22Rv1 (cell line): ENCODE results near the gene PTPRE.

ENCODE experiments used
- ZFX ChIP-seq: fragments of 450-650 bp; IDR thresholded peaks from 2 replicates; pipeline ENCODE4 v1.6.1; 2017; ENCODE audit warnings: antibody characterized with exemption, borderline replicate concordance
- TF ChIP-seq, protein P1 (sequence below): fragments of 450-650 bp; IDR thresholded peaks from 2 replicates; pipeline ENCODE4 v1.5.1; 2017; ENCODE audit warnings: mild to moderate bottlenecking

DNA sequence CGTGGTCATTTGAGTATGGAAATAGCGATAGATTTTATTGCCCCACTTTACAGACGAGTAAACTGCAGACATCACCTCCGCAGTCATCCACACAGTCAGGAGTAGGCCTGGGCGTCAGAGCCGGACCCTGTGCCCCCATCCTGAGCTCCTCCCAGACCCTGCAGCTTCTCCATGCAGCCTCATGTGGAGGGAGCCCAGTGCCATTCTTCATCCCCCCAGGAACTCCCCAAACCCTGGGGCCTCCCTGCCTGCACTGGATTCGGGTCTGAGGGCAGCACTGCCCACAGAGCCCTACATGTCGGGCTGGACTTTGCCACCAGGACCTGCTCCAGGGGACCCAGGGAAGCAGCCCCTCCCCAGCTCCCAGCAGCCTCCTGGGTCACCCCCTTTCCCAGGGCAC, 118.5 kb downstream of the PTPRE start:
- TF ChIP-seq, protein P1, sequence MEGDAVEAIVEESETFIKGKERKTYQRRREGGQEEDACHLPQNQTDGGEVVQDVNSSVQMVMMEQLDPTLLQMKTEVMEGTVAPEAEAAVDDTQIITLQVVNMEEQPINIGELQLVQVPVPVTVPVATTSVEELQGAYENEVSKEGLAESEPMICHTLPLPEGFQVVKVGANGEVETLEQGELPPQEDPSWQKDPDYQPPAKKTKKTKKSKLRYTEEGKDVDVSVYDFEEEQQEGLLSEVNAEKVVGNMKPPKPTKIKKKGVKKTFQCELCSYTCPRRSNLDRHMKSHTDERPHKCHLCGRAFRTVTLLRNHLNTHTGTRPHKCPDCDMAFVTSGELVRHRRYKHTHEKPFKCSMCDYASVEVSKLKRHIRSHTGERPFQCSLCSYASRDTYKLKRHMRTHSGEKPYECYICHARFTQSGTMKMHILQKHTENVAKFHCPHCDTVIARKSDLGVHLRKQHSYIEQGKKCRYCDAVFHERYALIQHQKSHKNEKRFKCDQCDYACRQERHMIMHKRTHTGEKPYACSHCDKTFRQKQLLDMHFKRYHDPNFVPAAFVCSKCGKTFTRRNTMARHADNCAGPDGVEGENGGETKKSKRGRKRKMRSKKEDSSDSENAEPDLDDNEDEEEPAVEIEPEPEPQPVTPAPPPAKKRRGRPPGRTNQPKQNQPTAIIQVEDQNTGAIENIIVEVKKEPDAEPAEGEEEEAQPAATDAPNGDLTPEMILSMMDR: no peak
- no peak for TF ChIP-seq ZFX
